SH-SY5Y (cell line): ENCODE results near the gene TUBG2.

Experiments
- GATA2 ChIP-seq: IDR thresholded peaks from 2 replicates; pipeline ENCODE4 v1.6.1; 2011; ENCODE audit warnings: mild to moderate bottlenecking, low read depth, low read length
- GATA3 ChIP-seq: IDR thresholded peaks from 2 replicates; pipeline ENCODE4 v1.6.1; 2011; ENCODE audit warnings: low read depth, mild to moderate bottlenecking, low read length, moderate library complexity

- no peak for TF ChIP-seq GATA3
- TF ChIP-seq GATA2, result no peak
Measured at GRCh38 chr17:42684929-42685556, 26.0 kb downstream of the TUBG2 start.
